HEK293 (cell line): ENCODE measurements around the gene SLC2A11.

Experiments
- CTCF ChIP-seq: fragments of 450-650 bp; formaldehyde crosslinking; IDR thresholded peaks from 2 replicates; pipeline ENCODE4 v1.5.1; 2016; ENCODE audit warnings: missing biosample characterization, missing genetic modification characterization
- GLI4 ChIP-seq: fragments of 450-650 bp; formaldehyde crosslinking; IDR thresholded peaks from 2 replicates; pipeline ENCODE4 v1.5.1; 2016; ENCODE audit warnings: missing biosample characterization, missing genetic modification characterization
- KLF17 ChIP-seq: fragments of 450-650 bp; formaldehyde crosslinking; IDR thresholded peaks from 2 replicates; pipeline ENCODE4 v1.5.1; 2016; ENCODE audit warnings: missing biosample characterization, missing genetic modification characterization
- YY1 ChIP-seq: fragments of 450-650 bp; formaldehyde crosslinking; IDR thresholded peaks from 2 replicates; pipeline ENCODE4 v1.5.1; 2018; ENCODE audit warnings: missing biosample characterization, missing genetic modification characterization
- ZNF214 ChIP-seq: fragments of 450-650 bp; formaldehyde crosslinking; IDR thresholded peaks from 2 replicates; pipeline ENCODE4 v1.5.1; 2017; ENCODE audit warnings: missing biosample characterization, mild to moderate bottlenecking, missing genetic modification characterization, borderline replicate concordance
- ZNF24 ChIP-seq: fragments of 450-650 bp; formaldehyde crosslinking; IDR thresholded peaks from 2 replicates; pipeline ENCODE4 v1.5.1; 2016; ENCODE audit warnings: missing biosample characterization, missing genetic modification characterization
- ZNF416 ChIP-seq: fragments of 450-650 bp; formaldehyde crosslinking; IDR thresholded peaks from 2 replicates; pipeline ENCODE4 v1.5.1; 2016; ENCODE audit warnings: missing biosample characterization, missing genetic modification characterization
- ZSCAN30 ChIP-seq: fragments of 450-650 bp; IDR thresholded peaks from 2 replicates; pipeline ENCODE4 v1.5.1; 2018; ENCODE audit warnings: missing biosample characterization, mild to moderate bottlenecking, missing genetic modification characterization, moderate library complexity

GRCh38 chr22:23859201-23859600 is 1.5 kb downstream of the SLC2A11 start:
- TF ChIP-seq GLI4 (tag by site-specific recombination) (no peak), CTCF (tag by site-specific recombination) (no peak), YY1 (tag by site-specific recombination) (no peak), ZNF24 (tag by site-specific recombination) (no peak), ZNF416 (tag by site-specific recombination) (no peak), ZSCAN30 (tag by site-specific recombination) (no peak), ZNF214 (tag by site-specific recombination) (no peak), KLF17 (tag by site-specific recombination) (no peak)
